PC-3 (cell line): Measurements from ENCODE around the gene SAPCD2. TPM values are rescaled to one million over a fixed set of nuclear protein-coding genes. Genes with fewer than 3 reads are reported as not detected.

Source experiments
- ATAC-seq: fragments of 200-7000 bp; cut with Tn5 transposase; 2 replicates; pipeline ENCODE4 v1.9.1; 2020; ENCODE audit warnings: mild to moderate bottlenecking, moderate library complexity
- BruUV-seq: library from RNA; stranded (reverse); fragments of 400-500 nt; replicated peaks from 2 replicates; lab custom pipeline; 2021; lab: Mats Ljungman, UMichigan
- CTCF ChIA-PET: fragments of 300-600 bp; sonication (Branson Sonifier 250); formaldehyde crosslinking; loops from one replicate; lab custom pipeline; 2022; ENCODE audit warnings: antibody characterized with exemption; lab: Charles Lee
- POLR2A ChIA-PET: fragments of 300-600 bp; sonication (Branson Sonifier 250); formaldehyde crosslinking; loops from one replicate; lab custom pipeline; 2022; ENCODE audit warnings: antibody characterized with exemption; ENCODE audit not compliant: unreplicated experiment; lab: Charles Lee
- DNase-seq: peaks from one replicate; pipeline ENCODE4 v3.0.0-alpha.2; 2015
- H2AFZ ChIP-seq: fragments of 300-600 bp; sonication (generic); 2 replicates; pipeline ENCODE4 v1.6.0; 2016; ENCODE audit warnings: antibody characterized with exemption, low read length
- H3F3A ChIP-seq: fragments of 300-600 bp; sonication (generic); one replicate; pipeline ENCODE4 v1.6.0; 2017; ENCODE audit warnings: antibody characterized with exemption, low read length, control low read depth, mild to moderate bottlenecking; ENCODE audit not compliant: unreplicated experiment
- H3K27ac ChIP-seq: fragments of 300-600 bp; sonication (generic); 2 replicates; pipeline ENCODE4 v1.5.1; 2016; ENCODE audit warnings: mild to moderate bottlenecking, low read length
- H3K27me3 ChIP-seq: fragments of 300-600 bp; sonication (generic); 2 replicates; pipeline ENCODE4 v1.6.1; 2016; ENCODE audit warnings: low read length, mixed read lengths
- H3K36me3 ChIP-seq: fragments of 300-600 bp; sonication (generic); 2 replicates; pipeline ENCODE4 v1.6.1; 2016; ENCODE audit warnings: low read depth, mixed run types, low read length, mixed read lengths
- H3K4me1 ChIP-seq: fragments of 300-600 bp; sonication (generic); 2 replicates; pipeline ENCODE4 v1.5.1; 2016; ENCODE audit warnings: low read length; ENCODE audit not compliant: insufficient read depth
- H3K4me2 ChIP-seq: fragments of 300-600 bp; sonication (generic); 2 replicates; pipeline ENCODE4 v1.6.0; 2016; ENCODE audit warnings: low read length
- H3K4me3 ChIP-seq: fragments of 300-600 bp; sonication (generic); 2 replicates; pipeline ENCODE4 v1.5.1; 2016; ENCODE audit warnings: mild to moderate bottlenecking, low read length, mixed read lengths
- H3K79me2 ChIP-seq: fragments of 300-600 bp; sonication (generic); 2 replicates; pipeline ENCODE4 v1.6.1; 2017; ENCODE audit warnings: low read length, mixed read lengths
- H3K9ac ChIP-seq: fragments of 300-600 bp; sonication (generic); 2 replicates; pipeline ENCODE4 v1.6.0; 2016; ENCODE audit warnings: mild to moderate bottlenecking, low read length
- H3K9me2 ChIP-seq: fragments of 300-600 bp; sonication (generic); replicated peaks from 2 replicates; pipeline ENCODE4 v1.6.1; 2016; ENCODE audit warnings: mixed run types, low read length, mixed read lengths
- H3K9me3 ChIP-seq: fragments of 300-600 bp; sonication (generic); 2 replicates; pipeline ENCODE4 v1.6.1; 2016; ENCODE audit warnings: low read length, mixed read lengths
- H4K20me1 ChIP-seq: fragments of 300-600 bp; sonication (generic); 2 replicates; pipeline ENCODE4 v1.6.1; 2016; ENCODE audit warnings: low read length, mixed read lengths
- CTCF ChIP-seq: fragments of 300-600 bp; sonication (generic); conservative IDR thresholded peaks from 2 replicates; pipeline ENCODE4 v1.5.1; 2017; ENCODE audit warnings: antibody characterized with exemption, low read depth, mild to moderate bottlenecking, low read length
- EZH2 ChIP-seq: fragments of 300-600 bp; sonication (generic); IDR thresholded peaks from one replicate; pipeline ENCODE4 v1.6.1; 2017; ENCODE audit warnings: antibody characterized with exemption, mild to moderate bottlenecking, low read length; ENCODE audit not compliant: unreplicated experiment
- EZH2phosphoT487 ChIP-seq: fragments of 300-600 bp; sonication (generic); IDR thresholded peaks from 2 replicates; pipeline ENCODE4 v1.6.1; 2018; ENCODE audit warnings: mild to moderate bottlenecking, antibody characterized with exemption, low read length, borderline replicate concordance
- intact Hi-C: fragments of 100-400 bp; cut with micrococcal nuclease; formaldehyde crosslinking; loops from 2 replicates; pipeline ENCODE4 v1.9.0; 2023
- total RNA-seq: library from RNA; depleted of rRNA; stranded (reverse); fragments of >200 nt; gene quantifications from 2 replicates; pipeline ENCODE4 v1.2.3, GENCODE V29; 2014

SAPCD2 gene
- total RNA-seq, 1 experiment from 2014 or later: 98.4 TPM

GRCh38 chr9:137019891-137020683 lies 50.3 kb downstream of the SAPCD2 start:
- no peaks in the 10 kb centered on the region for H3F3A ChIP-seq
- BruUV-seq: no TSS peak
- H3K27me3 ChIP-seq: no peaks in the 10 kb centered on the region
- TF ChIP-seq EZH2phosphoT487 (no peak), CTCF (no peak), EZH2 (no peak)
- no peaks in the 10 kb centered on the region for H3K9me3 ChIP-seq
- H3K4me1 ChIP-seq: 0 out of 2 replicates have a peak, but pooled peaks cover 4% of the 10 kb centered on the region
- no peak overlapping the region for H3K9ac ChIP-seq
- H4K20me1 ChIP-seq: no peaks in the 10 kb centered on the region
- ChIA-PET POLR2A (no interaction called here), CTCF (no interaction called here)
- H3K36me3 ChIP-seq: no peaks in the 10 kb centered on the region
- no peaks in the 10 kb centered on the region for H3K79me2 ChIP-seq
- intact Hi-C loops: no loop called here
- DNase-seq (no peak), ATAC-seq (no peak)
- no peak overlapping the region for H2AFZ ChIP-seq
- H3K9me2 ChIP-seq: no peaks in the 10 kb centered on the region
- H3K4me3 ChIP-seq: no peak overlapping the region
- H3K4me2 ChIP-seq: no peak overlapping the region
- H3K27ac ChIP-seq: no peak overlapping the region

- no TSS peak for BruUV-seq
Measured at GRCh38 chr9:137018761-137019559, 51.4 kb downstream of the SAPCD2 start.

More at GRCh38 chr9:137018761-137019559, 51.4 kb downstream of the SAPCD2 start:
- ChIA-PET CTCF (no interaction called here), POLR2A (no interaction called here)
- Histone ChIP-seq H3K4me3 (no peak overlapping the region), H3K27ac (no peak overlapping the region), H3F3A (no peaks in the 10 kb centered on the region), H3K4me2 (no peak overlapping the region), H4K20me1 (no peaks in the 10 kb centered on the region), H3K36me3 (no peaks in the 10 kb centered on the region), H3K79me2 (no peaks in the 10 kb centered on the region), H3K9me2 (no peaks in the 10 kb centered on the region), H2AFZ (no peak overlapping the region), H3K4me1 (0 out of 2 replicates have a peak, but pooled peaks cover 4% of the 10 kb centered on the region), H3K9me3 (no peaks in the 10 kb centered on the region), H3K27me3 (no peaks in the 10 kb centered on the region), H3K9ac (no peak overlapping the region)
- TF ChIP-seq EZH2phosphoT487 (no peak), CTCF (no peak), EZH2 (no peak)
- intact Hi-C loops: no loop called here
- no peak for DNase-seq
- ATAC-seq: no peak
